Measurements from ENCODE around the gene FOXK1. TPM values are rescaled to one million over a fixed set of nuclear protein-coding genes. Genes with fewer than 3 reads are reported as not detected.
"Not testable (repeated sequence)": the region's sequence is repeated elsewhere in the genome, so short reads cannot be mapped to it uniquely, and the experiment has no call there.

The FOXK1 gene
- total RNA-seq, 1 donor from 2014 or later: 19.8 TPM

GRCh38 chr7:4800926-4801838, 119.1 kb downstream of the FOXK1 start:
- no peak for DNase-seq

- no peak for DNase-seq
Observed at GRCh38 chr7:4801839-4802231, 119.7 kb downstream of the FOXK1 start.

- not testable (repeated sequence) for DNase-seq
Observed at GRCh38 chr7:4802577-4802976, 120.5 kb downstream of the FOXK1 start.

- no peak for DNase-seq
Observed at GRCh38 chr7:4803397-4804241, 121.5 kb downstream of the FOXK1 start.

GRCh38 chr7:4805110-4805983, 123.3 kb downstream of the FOXK1 start:
- no peak for DNase-seq

- no peak for DNase-seq
Observed at GRCh38 chr7:4805984-4806300, 123.8 kb downstream of the FOXK1 start.

GRCh38 chr7:4806983-4807597, 125.0 kb downstream of the FOXK1 start:
- no peak for DNase-seq

GRCh38 chr7:4807598-4808016, 125.5 kb downstream of the FOXK1 start:
- no peak for DNase-seq

- no peak for DNase-seq
Observed at GRCh38 chr7:4808026-4808425, 125.9 kb downstream of the FOXK1 start.

GRCh38 chr7:4808565-4808964, 126.5 kb downstream of the FOXK1 start:
- DNase-seq: no peak

GRCh38 chr7:4809091-4809591, 127.0 kb downstream of the FOXK1 start:
- no peak for DNase-seq

GRCh38 chr7:4809666-4810065, 127.6 kb downstream of the FOXK1 start:
- no peak for DNase-seq

- DNase-seq: no peak
Observed at GRCh38 chr7:4814433-4814832, 132.3 kb downstream of the FOXK1 start.

- DNase-seq: no peak
Observed at GRCh38 chr7:4815121-4815520, 133.0 kb downstream of the FOXK1 start.

GRCh38 chr7:4815609-4816418, 133.7 kb downstream of the FOXK1 start:
- DNase-seq: no peak

GRCh38 chr7:4816419-4817080, 134.5 kb downstream of the FOXK1 start:
- DNase-seq: no peak

GRCh38 chr7:4817178-4817901, 135.2 kb downstream of the FOXK1 start:
- no peak for DNase-seq

GRCh38 chr7:4818000-4818794, 136.1 kb downstream of the FOXK1 start:
- no peak for DNase-seq
